ENCODE results near the gene PRXL2A.

Gene PRXL2A

DNA sequence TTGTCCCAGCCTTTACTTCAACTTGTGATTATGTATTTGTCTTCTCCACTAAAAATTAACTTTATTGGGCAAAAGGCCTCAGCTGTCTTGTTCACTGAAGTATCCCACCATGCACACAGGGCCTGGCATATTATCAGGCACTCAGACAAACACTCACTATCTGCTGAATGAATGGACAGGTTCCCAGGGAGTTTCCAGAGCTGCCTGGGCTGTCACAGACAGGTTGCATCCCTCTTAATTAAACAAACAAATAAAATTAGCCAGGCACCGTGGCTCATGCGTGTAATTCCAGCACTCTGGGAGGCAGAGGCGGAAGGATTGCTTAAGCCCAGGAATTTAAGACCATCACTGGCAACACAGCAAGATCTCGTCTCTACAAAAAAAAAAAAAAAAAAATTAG is 44.3 kb downstream of the PRXL2A start:
- ATAC-seq (replicated peaks; ENCODE audit: extremely low read depth, poor library complexity, severe bottlenecking) (no peak), DNase-seq (ENCODE audit: low spot score in 2 of 2) (no peak)
- Mint-ChIP-seq H3K27ac (ENCODE audit: low read depth) (no peak overlapping the region), H3K4me3 (no peak overlapping the region), H3K9me3 (no peaks in the 10 kb centered on the region), H3K4me1 (peaks cover 22% of the 10 kb centered on the region), H3K27me3 (no peaks in the 10 kb centered on the region), H3K36me3 (ENCODE audit: insufficient read depth) (peaks cover 6% of the 10 kb centered on the region)

DNA sequence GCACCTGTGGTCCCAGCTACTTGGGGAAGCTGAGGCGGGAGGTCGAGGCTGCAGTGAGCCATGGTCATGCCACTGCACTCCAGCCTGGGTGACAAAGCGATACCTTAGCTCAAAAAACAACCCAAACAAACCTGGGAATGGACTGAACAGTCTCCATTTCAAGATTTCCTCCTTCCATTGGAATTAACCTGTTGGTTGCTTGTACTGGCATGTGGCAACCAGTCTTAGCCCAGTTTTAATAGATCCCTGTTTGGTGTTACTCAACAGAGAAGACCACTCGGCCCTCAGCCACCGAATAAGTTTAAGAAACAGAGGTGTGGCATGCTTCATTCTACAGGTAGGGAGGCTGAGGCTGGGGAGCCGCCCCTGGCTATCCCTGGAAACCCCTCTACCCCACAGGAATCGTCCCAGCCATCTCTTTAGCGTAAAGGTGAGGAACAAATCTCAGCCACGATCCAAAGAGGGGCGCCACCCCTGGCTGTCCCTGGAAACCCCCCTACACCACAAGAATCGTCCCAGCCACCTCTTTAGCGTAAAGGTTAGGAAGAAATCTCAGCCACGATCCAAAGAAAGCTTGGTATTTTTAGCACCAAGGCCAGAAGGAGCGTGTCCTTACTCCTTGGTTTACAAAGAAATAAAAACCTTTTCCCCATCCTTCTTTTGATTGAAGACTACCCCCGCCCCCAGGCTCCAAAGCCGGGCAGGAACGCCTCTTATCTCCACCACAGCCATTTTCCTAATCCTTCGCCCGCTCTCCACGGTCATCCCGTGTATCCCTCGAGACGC is 44.9 kb downstream of the PRXL2A start:
- H3K27me3 Mint-ChIP-seq = no peaks in the 10 kb centered on the region
- DNase-seq (ENCODE audit: low spot score in 2 of 2) = no peak
- H3K36me3 Mint-ChIP-seq (ENCODE audit: insufficient read depth) = peaks cover 8% of the 10 kb centered on the region
- ATAC-seq (replicated peaks; ENCODE audit: extremely low read depth, poor library complexity, severe bottlenecking) = no peak
- no peak overlapping the region for H3K27ac Mint-ChIP-seq (ENCODE audit: low read depth)
- no peaks in the 10 kb centered on the region for H3K9me3 Mint-ChIP-seq
- peaks cover 28% of the 10 kb centered on the region for H3K4me1 Mint-ChIP-seq
- no peak overlapping the region for H3K4me3 Mint-ChIP-seq

DNA sequence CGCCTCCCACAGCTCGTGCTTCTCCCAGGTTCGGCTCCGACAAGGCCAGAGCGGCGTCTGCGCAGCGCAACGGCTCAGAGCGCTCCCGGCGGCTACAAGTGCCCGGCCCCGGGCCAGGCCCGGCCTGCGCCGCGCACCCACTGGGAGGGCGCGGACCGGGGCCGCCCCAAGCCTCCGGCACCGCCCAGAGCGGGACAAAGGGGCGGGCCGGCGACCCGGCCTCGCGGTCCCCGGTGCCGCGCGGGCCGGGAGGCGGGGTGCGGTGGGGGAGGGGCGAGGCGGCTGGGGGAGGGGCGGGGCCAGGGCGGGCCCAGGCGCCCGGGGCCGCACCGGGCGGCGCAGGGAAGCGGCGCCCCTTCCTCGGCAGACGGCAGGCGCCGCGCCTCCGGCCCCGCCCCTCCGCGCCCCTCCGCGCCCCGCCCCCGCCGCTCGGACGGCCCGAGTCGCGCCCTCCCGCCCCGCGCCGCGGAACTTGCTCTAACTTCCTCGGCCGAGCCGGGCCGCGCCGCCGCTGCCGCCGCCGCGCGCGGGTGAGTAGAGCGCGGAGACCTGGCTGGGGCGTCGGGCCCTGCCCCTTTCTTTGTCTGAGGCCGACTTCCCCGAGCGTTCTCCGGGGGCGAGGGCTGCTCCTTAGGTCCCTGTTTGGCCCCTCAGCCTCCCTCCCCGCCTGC is 45.6 kb downstream of the PRXL2A start, which contains the start of gene TSPAN14:
TSS of gene TSPAN14 (plus strand) at position 469 of the 671 bp plus-strand sequence. CDS start 34,924 bp downstream, outside the sequence.
- peak; percentile 45 for DNase-seq (ENCODE audit: low spot score in 2 of 2)
- peak; percentile 64 for ATAC-seq (replicated peaks; ENCODE audit: extremely low read depth, poor library complexity, severe bottlenecking)
- Mint-ChIP-seq H3K4me1 (peaks cover 35% of the 10 kb centered on the region), H3K27ac (ENCODE audit: low read depth) (peak within 1 kb of the TSS; percentile 92), H3K36me3 (ENCODE audit: insufficient read depth) (peaks cover 11% of the 10 kb centered on the region), H3K9me3 (no peaks in the 10 kb centered on the region), H3K4me3 (peak within 1 kb of the TSS; percentile 96), H3K27me3 (no peaks in the 10 kb centered on the region)

- no peak for DNase-seq (ENCODE audit: low spot score in 2 of 2)
- Mint-ChIP-seq H3K9me3 (no peaks in the 10 kb centered on the region), H3K27ac (ENCODE audit: low read depth) (peak overlapping the region; percentile 92), H3K4me3 (peak overlapping the region; percentile 96), H3K36me3 (ENCODE audit: insufficient read depth) (peaks cover 15% of the 10 kb centered on the region), H3K27me3 (no peaks in the 10 kb centered on the region), H3K4me1 (peaks cover 43% of the 10 kb centered on the region)
- peak; percentile 11 for ATAC-seq (replicated peaks; ENCODE audit: extremely low read depth, poor library complexity, severe bottlenecking)
These were observed 46.4 kb downstream of the PRXL2A start for GRCh38 chr10:80454513-80455460.

DNA sequence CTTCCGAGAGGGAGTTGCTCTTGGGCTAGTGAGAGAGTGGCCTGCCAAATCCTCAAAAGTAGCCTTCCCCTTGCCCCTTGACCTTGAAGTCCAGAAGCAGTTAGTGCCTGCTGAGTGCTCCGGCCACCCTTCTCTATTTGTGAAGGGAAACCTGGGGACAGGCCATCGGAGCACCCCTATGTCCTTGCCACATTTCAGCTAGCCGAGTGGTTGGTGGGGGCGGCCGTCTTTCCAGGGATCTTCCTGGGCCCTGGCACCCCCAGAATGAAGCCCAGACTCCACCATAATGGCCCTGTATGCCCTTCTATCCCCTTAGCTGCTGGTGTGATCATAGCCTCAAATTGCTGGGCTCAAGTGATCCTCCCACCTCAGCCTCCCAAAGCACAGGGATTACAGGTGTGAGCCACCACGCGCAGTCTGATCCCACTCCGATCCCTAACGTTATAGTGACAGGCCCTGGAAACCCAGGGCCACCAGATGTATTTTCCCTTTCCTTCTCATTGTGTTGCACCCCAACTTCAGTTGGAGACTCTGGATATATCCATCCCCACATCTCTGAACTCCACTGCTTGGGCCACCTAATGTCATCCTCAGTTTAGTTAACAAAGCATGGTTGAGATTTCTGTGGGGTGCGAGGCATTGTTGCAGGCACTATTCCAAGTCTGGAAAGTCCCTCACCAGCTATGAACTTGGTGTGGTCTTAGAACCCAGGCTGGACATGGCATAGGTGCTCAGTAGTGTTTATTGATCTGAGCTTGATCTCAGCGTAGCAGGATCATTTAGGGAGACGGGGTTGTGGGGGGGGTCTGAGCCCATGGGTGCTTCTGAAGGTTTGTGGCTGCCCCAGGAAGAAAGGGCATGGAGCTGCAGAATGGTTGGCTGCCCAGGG is 47.4 kb downstream of the PRXL2A start:
- peaks cover 52% of the 10 kb centered on the region for H3K4me1 Mint-ChIP-seq
- peak overlapping the region; percentile 92 for H3K27ac Mint-ChIP-seq (ENCODE audit: low read depth)
- peak overlapping the region; percentile 96 for H3K4me3 Mint-ChIP-seq
- no peak for ATAC-seq (replicated peaks; ENCODE audit: extremely low read depth, poor library complexity, severe bottlenecking)
- H3K9me3 Mint-ChIP-seq = no peaks in the 10 kb centered on the region
- DNase-seq (ENCODE audit: low spot score in 2 of 2) = no peak
- peaks cover 17% of the 10 kb centered on the region for H3K36me3 Mint-ChIP-seq (ENCODE audit: insufficient read depth)
- H3K27me3 Mint-ChIP-seq = no peaks in the 10 kb centered on the region

GRCh38 chr10:80457554-80458262 is 49.4 kb downstream of the PRXL2A start:
- H3K4me1 Mint-ChIP-seq = peaks cover 72% of the 10 kb centered on the region
- H3K27ac Mint-ChIP-seq (ENCODE audit: low read depth) = peak overlapping the region; percentile 92
- no peaks in the 10 kb centered on the region for H3K27me3 Mint-ChIP-seq
- no peaks in the 10 kb centered on the region for H3K9me3 Mint-ChIP-seq
- peak overlapping the region; percentile 96 for H3K4me3 Mint-ChIP-seq
- DNase-seq (ENCODE audit: low spot score in 2 of 2) (no peak), ATAC-seq (replicated peaks; ENCODE audit: extremely low read depth, poor library complexity, severe bottlenecking) (no peak)
- peaks cover 17% of the 10 kb centered on the region for H3K36me3 Mint-ChIP-seq (ENCODE audit: insufficient read depth)

DNA sequence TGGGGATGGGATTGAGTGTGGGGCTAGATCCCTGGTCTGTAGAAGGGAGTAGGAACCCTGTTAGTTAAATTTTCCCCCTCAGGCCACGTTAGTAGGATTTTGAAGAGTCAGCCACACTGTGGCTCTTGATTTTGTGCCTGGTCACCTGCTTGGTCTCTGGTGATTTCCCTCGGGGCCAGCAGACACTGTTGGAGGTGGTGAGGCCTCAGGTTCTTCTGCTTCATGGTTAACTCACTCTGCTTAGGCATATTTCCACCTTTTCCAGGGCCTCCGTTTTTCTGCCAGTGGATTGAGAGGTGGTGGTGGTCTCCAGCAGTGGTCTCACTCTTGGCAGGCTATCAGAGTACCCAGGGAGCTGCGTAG is 49.9 kb downstream of the PRXL2A start:
- Mint-ChIP-seq H3K27ac (ENCODE audit: low read depth) (peak overlapping the region; percentile 92), H3K27me3 (no peaks in the 10 kb centered on the region), H3K4me1 (peaks cover 77% of the 10 kb centered on the region), H3K4me3 (peak overlapping the region; percentile 96), H3K9me3 (no peaks in the 10 kb centered on the region), H3K36me3 (ENCODE audit: insufficient read depth) (peaks cover 17% of the 10 kb centered on the region)
- no peak for ATAC-seq (replicated peaks; ENCODE audit: extremely low read depth, poor library complexity, severe bottlenecking)
- no peak for DNase-seq (ENCODE audit: low spot score in 2 of 2)

- Mint-ChIP-seq H3K36me3 (ENCODE audit: insufficient read depth) (peaks cover 19% of the 10 kb centered on the region), H3K27ac (ENCODE audit: low read depth) (peak overlapping the region; percentile 92)
These were observed 50.3 kb downstream of the PRXL2A start for GRCh38 chr10:80458638-80459037.

DNA sequence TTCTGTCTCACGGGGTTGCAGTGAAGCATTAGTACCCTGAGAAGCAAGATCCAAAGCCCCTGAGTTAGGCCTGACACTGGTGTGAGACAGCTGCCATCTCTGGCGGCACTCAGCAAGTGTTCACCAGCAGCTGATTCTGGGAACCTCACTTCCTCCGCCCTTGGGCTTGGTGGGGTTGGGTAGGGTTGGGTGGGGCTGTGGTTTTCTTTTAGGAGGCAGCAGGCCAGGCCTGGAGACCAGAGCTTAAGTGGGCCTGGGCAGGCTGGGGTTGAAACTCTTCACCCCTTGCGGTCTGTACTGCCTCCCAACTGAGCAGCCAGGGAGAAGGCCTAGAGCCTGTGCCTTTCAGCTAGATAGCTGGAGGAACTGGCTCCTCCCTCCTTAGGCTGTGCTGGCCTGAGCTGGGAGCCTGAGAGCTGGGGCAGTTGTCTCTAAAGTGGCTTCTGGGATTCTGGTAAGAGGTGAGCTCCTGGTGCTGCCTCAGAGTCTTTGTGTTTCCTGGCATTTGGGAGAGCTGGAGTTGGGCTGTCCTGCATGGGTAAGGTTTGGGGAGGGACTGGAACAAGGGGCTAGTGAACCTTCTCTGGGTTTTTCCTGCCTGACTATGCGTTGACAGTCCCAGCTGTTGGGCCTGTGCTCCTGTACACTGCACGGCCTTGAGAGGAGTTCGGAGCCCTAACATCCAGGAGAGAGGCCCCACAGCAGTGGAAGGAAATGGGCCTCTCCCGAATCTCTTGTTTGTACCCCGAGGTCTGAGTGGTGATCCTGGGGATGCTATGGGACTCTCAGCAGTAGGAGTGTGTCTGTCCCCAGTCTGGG is 50.9 kb downstream of the PRXL2A start:
- H3K36me3 Mint-ChIP-seq (ENCODE audit: insufficient read depth) = peaks cover 19% of the 10 kb centered on the region
- H3K9me3 Mint-ChIP-seq = no peaks in the 10 kb centered on the region
- no peaks in the 10 kb centered on the region for H3K27me3 Mint-ChIP-seq
- peak in 1 of 2 donors; percentile 57 for DNase-seq (ENCODE audit: low spot score in 2 of 2)
- ATAC-seq (replicated peaks; ENCODE audit: extremely low read depth, poor library complexity, severe bottlenecking) = peak; percentile 66
- H3K27ac Mint-ChIP-seq (ENCODE audit: low read depth) = peak overlapping the region; percentile 92
- H3K4me1 Mint-ChIP-seq = peaks cover 87% of the 10 kb centered on the region
- peak overlapping the region; percentile 96 for H3K4me3 Mint-ChIP-seq

More at GRCh38 chr10:80458638-80459037, 50.3 kb downstream of the PRXL2A start:
- DNase-seq (ENCODE audit: low spot score in 2 of 2) (no peak), ATAC-seq (replicated peaks; ENCODE audit: extremely low read depth, poor library complexity, severe bottlenecking) (no peak)
- Mint-ChIP-seq H3K27me3 (no peaks in the 10 kb centered on the region), H3K9me3 (no peaks in the 10 kb centered on the region), H3K4me3 (peak overlapping the region; percentile 96), H3K4me1 (peaks cover 81% of the 10 kb centered on the region)

- H3K27me3 Mint-ChIP-seq = no peaks in the 10 kb centered on the region
- peaks cover 18% of the 10 kb centered on the region for H3K36me3 Mint-ChIP-seq (ENCODE audit: insufficient read depth)
- H3K4me1 Mint-ChIP-seq = peaks cover 94% of the 10 kb centered on the region
- ATAC-seq (replicated peaks; ENCODE audit: extremely low read depth, poor library complexity, severe bottlenecking) = no peak
- H3K27ac Mint-ChIP-seq (ENCODE audit: low read depth) = peak overlapping the region; percentile 92
- H3K9me3 Mint-ChIP-seq = no peaks in the 10 kb centered on the region
- DNase-seq (ENCODE audit: low spot score in 2 of 2) = no peak
- peak overlapping the region; percentile 96 for H3K4me3 Mint-ChIP-seq
These were observed 52.3 kb downstream of the PRXL2A start for GRCh38 chr10:80460399-80461207.
